ENCODE data around the gene SLC2A11. TPM values are rescaled to one million over a fixed set of nuclear protein-coding genes. Genes with fewer than 3 reads are reported as not detected.
A peak's percentile ranks its signal among the peaks of the same experiment; 100 is the strongest.

SLC2A11 gene
- total and polyA plus RNA-seq, 12 donors, result 11.3 to 35.3 (median 20.8) TPM

GRCh38 chr22:23892706-23893105 is 35.0 kb downstream of the SLC2A11 start:
- peaks cover 0 to 18% of the 10 kb centered on the region in 2 donors for H3K36me3 ChIP-seq (replicated peaks in 1 of 2)
- peaks cover 9 to 31% of the 10 kb centered on the region in 2 donors for H3K4me1 ChIP-seq (replicated peaks in 1 of 2)
- no peak for DNase-seq
- peak overlapping the region in 1 of 5 donors; percentile 97 for H3K27ac ChIP-seq
- intact Hi-C loops (cut with DNase I), result no loop called here
- TF ChIP-seq CTCF (IDR thresholded peaks at IDR 0.05) (no peak), POLR2A (IDR thresholded peaks at IDR 0.05) (no peak)
- WGBS, 4 donors, result 57 to 86% (median 80%) methylated on average over 4 of the region's 4 CpGs
- no peaks in the 10 kb centered on the region for H3K9me3 ChIP-seq (replicated peaks in 1 of 3)
- no peak overlapping the region for H3K4me3 ChIP-seq
- no peaks in the 10 kb centered on the region for H3K27me3 ChIP-seq

GRCh38 chr22:23893121-23893944 is 35.7 kb downstream of the SLC2A11 start:
- Histone ChIP-seq H3K9me3 (replicated peaks in 1 of 3) (no peaks in the 10 kb centered on the region), H3K27me3 (no peaks in the 10 kb centered on the region), H3K27ac (peak overlapping the region; percentile 91 to 100 (median 97)), H3K4me3 (peak overlapping the region in 3 of 4 donors; percentile 19 to 89 (median 43)), H3K36me3 (replicated peaks in 1 of 2) (peaks cover 0 to 18% of the 10 kb centered on the region in 2 donors), H3K4me1 (replicated peaks in 1 of 2) (peaks cover 4 to 28% of the 10 kb centered on the region in 2 donors)
- intact Hi-C loops (cut with DNase I), result no loop called here
- DNase-seq, result no peak
- TF ChIP-seq POLR2A (IDR thresholded peaks at IDR 0.05) (no peak), CTCF (IDR thresholded peaks at IDR 0.05) (no peak)
- 27 to 39% (median 32%) methylated on average over 6 to 11 of the region's 11 CpGs for WGBS, 4 donors

- Histone ChIP-seq H3K4me3 (peak within 1 kb of the TSS; percentile 31 to 89 (median 64)), H3K27ac (peak within 1 kb of the TSS; percentile 91 to 100 (median 97)), H3K4me1 (replicated peaks in 1 of 2) (peaks cover 0 to 24% of the 10 kb centered on the region in 2 donors), H3K27me3 (no peaks in the 10 kb centered on the region), H3K9me3 (replicated peaks in 1 of 3) (no peaks in the 10 kb centered on the region), H3K36me3 (replicated peaks in 1 of 2) (peaks cover 0 to 18% of the 10 kb centered on the region in 2 donors)
- intact Hi-C loops (cut with DNase I), result no loop called here
- TF ChIP-seq CTCF (IDR thresholded peaks at IDR 0.05), result peak; percentile 39 to 86 (median 73)
- peak; percentile 86 to 94 for TF ChIP-seq POLR2A (IDR thresholded peaks at IDR 0.05)
- DNase-seq, result peak; percentile 94 to 98 (median 95)
- 0 to 1% (median 1%) methylated on average over 6 to 72 of the region's 72 CpGs for WGBS, 4 donors
These were observed 36.5 kb downstream of the SLC2A11 start, which contains the start of gene MIF for GRCh38 chr22:23893945-23894709. Gene MIF (plus strand): TSS chr22:23894383. CDS start chr22:23894475, 92 bp downstream.

Data from adrenal gland (tissue), 12 donors.